Thoracic aorta (tissue), 2 donors: Measurements from ENCODE around the gene DLGAP5. TPM values are rescaled to one million over a fixed set of nuclear protein-coding genes. Genes with fewer than 3 reads are reported as not detected.

ENCODE experiments used
- ATAC-seq: fragments of 150-250 bp; one replicate; pipeline ENCODE4 v1.8.0; 2017; ENCODE audit warnings: low read depth; ENCODE audit not compliant: insufficient number of reproducible peaks, low FRiP score
- DNase-seq: peaks from one replicate; pipeline ENCODE4 v3.0.0-alpha.2; 2020; ENCODE audit warnings: low spot score
- H3K27ac ChIP-seq, 2 donors: fragments of 200-600 bp; sonication (generic); 1 replicate in 1 of 2; 2 replicates in 1 of 2; pipeline ENCODE4 v1.5.1; 2016; ENCODE audit warnings: mild to moderate bottlenecking in 2 of 2, moderate library complexity in 2 of 2
- H3K27me3 ChIP-seq: fragments of 200-600 bp; sonication (generic); replicated peaks from 2 replicates; pipeline ENCODE4 v1.6.0; 2016; ENCODE audit warnings: mild to moderate bottlenecking; ENCODE audit not compliant: insufficient read depth
- H3K36me3 ChIP-seq: fragments of 200-600 bp; sonication (generic); one replicate; pipeline ENCODE4 v1.5.1; 2016
- H3K4me1 ChIP-seq, 2 donors: fragments of 200-600 bp; sonication (generic); 1 replicate in 1 of 2; 2 replicates in 1 of 2; pipeline versions ENCODE4 v1.5.1 to v1.6.0; 2016; ENCODE audit warnings: low read depth in 2 of 2, mild to moderate bottlenecking in 1 of 2; ENCODE audit not compliant: control insufficient read depth in 1 of 2
- H3K4me3 ChIP-seq: fragments of 200-600 bp; sonication (generic); 2 replicates; pipeline ENCODE4 v1.5.1; 2016; ENCODE audit warnings: mild to moderate bottlenecking
- H3K9me3 ChIP-seq: fragments of 200-600 bp; sonication (generic); 2 replicates; pipeline ENCODE4 v1.5.1; 2016
- CTCF ChIP-seq: fragments of 200-600 bp; sonication (generic); IDR thresholded peaks from one replicate; pipeline ENCODE4 v1.5.1; 2019; ENCODE audit warnings: antibody characterized with exemption
- total RNA-seq, 2 donors: library from RNA; depleted of rRNA; stranded (reverse); fragments of >200 nt; gene quantifications; one replicate each; pipeline versions ENCODE4 v1.1.0 to v1.2.3, GENCODE V29; 2016

Gene DLGAP5
- total RNA-seq, 2 donors from 2014 or later: 0.14 TPM; not detected in 1

- Histone ChIP-seq H3K36me3 (no peaks in the 10 kb centered on the region), H3K4me3 (no peak overlapping the region), H3K27me3 (no peaks in the 10 kb centered on the region), H3K4me1 (peaks cover 4 to 55% of the 10 kb centered on the region in 2 donors), H3K27ac (no peak overlapping the region), H3K9me3 (no peaks in the 10 kb centered on the region)
- ATAC-seq (no peak), DNase-seq (no peak)
- no peak for TF ChIP-seq CTCF
Measured at GRCh38 chr14:55123101-55123500, 68.3 kb downstream of the DLGAP5 start.

- ATAC-seq: no peak
- peaks cover 4 to 52% of the 10 kb centered on the region in 2 donors for H3K4me1 ChIP-seq
- TF ChIP-seq CTCF: no peak
Measured at GRCh38 chr14:55122440-55122986, 68.9 kb downstream of the DLGAP5 start.

GRCh38 chr14:55121628-55122439, 69.6 kb downstream of the DLGAP5 start:
- no peaks in the 10 kb centered on the region for H3K9me3 ChIP-seq
- peaks cover 4 to 52% of the 10 kb centered on the region in 2 donors for H3K4me1 ChIP-seq
- TF ChIP-seq CTCF: no peak
- no peak overlapping the region for H3K4me3 ChIP-seq
- H3K27ac ChIP-seq: no peak overlapping the region
- H3K36me3 ChIP-seq: no peaks in the 10 kb centered on the region
- no peak for DNase-seq
- no peak for ATAC-seq
- no peaks in the 10 kb centered on the region for H3K27me3 ChIP-seq

More at GRCh38 chr14:55122440-55122986, 68.9 kb downstream of the DLGAP5 start:
- Histone ChIP-seq H3K27ac (no peak overlapping the region), H3K36me3 (no peaks in the 10 kb centered on the region), H3K27me3 (no peaks in the 10 kb centered on the region), H3K4me3 (no peak overlapping the region), H3K9me3 (no peaks in the 10 kb centered on the region)
- no peak for DNase-seq

- peaks cover 4 to 43% of the 10 kb centered on the region in 2 donors for H3K4me1 ChIP-seq
- H3K36me3 ChIP-seq: no peaks in the 10 kb centered on the region
- ATAC-seq: no peak
- no peak for TF ChIP-seq CTCF
- no peaks in the 10 kb centered on the region for H3K27me3 ChIP-seq
- no peak overlapping the region for H3K27ac ChIP-seq
- DNase-seq: no peak
- H3K9me3 ChIP-seq: no peaks in the 10 kb centered on the region
- H3K4me3 ChIP-seq: no peak overlapping the region
Measured at GRCh38 chr14:55120571-55121495, 70.6 kb downstream of the DLGAP5 start.

- ATAC-seq: no peak
- H3K4me3 ChIP-seq: no peak overlapping the region
- H3K4me1 ChIP-seq: peaks cover 4 to 38% of the 10 kb centered on the region in 2 donors
Measured at GRCh38 chr14:55118761-55119160, 72.6 kb downstream of the DLGAP5 start.

More at GRCh38 chr14:55118761-55119160, 72.6 kb downstream of the DLGAP5 start:
- H3K9me3 ChIP-seq: no peaks in the 10 kb centered on the region
- H3K36me3 ChIP-seq: no peaks in the 10 kb centered on the region
- H3K27me3 ChIP-seq: no peaks in the 10 kb centered on the region
- no peak for DNase-seq
- peak overlapping the region; percentile 6 to 52 for H3K27ac ChIP-seq
- TF ChIP-seq CTCF: no peak
